ENCODE results near the gene CMBL. TPM values are rescaled to one million over a fixed set of nuclear protein-coding genes. Genes with fewer than 3 reads are reported as not detected.
A peak's percentile ranks its signal among the peaks of the same experiment; 100 is the strongest.

Gene CMBL
- total RNA-seq = 9.0 and 13.8 TPM in 2 replicates

DNA sequence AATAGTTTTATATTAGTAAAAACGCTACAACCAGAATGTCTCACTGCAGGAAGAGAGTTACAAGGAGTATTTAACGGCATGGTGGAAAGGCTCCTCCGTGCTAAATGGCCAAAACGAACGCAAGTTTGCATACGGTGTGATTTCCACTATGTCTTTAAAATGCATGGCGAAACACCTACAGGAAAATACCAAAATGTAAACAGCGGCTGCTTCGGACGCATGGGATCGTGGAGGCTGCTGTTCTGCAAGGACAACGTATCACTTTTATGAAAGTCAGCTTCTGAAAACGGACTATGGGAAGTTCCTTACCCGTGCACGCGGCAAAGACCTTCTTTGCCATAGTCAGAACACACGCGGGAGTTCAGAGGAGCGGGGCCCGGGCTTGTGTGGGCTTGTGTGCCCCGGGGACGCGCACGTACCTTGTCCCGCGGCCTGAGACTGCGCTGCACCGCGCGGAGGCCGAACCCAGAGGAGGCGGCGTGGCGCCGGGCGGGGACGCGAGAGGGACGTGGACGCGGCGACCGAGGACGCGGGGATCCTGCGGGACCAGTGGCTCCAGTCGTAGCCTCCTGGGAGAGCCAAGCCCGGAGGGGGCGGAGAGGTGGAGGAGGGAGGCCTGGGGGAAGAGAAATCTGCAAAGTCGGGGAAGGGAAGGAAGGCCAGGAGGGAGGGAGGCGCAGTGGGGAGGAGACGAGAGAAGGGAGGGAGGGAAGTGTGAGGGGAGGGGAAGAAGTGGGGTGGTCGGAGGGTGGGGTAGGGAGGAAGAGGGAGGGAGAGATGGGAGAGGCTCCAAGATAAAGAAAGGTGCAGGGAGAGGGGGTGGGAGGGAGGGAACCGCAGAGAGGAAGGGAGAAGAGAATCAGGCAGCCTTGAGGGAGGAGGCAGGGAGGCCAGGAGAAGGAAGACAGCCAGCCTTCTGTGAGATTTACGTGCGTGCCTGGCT lies at the start of gene CMBL:
TSS of gene CMBL (minus strand) at position 697 of the 943 bp plus-strand sequence. CDS start 17,140 bp downstream, outside the sequence.
- DNase-seq (ENCODE audit: insufficient read length, low spot score, missing footprints) = peak; percentile 95
- Histone ChIP-seq H3K36me3 (ENCODE audit: insufficient read depth, low read length) (no peaks in the 10 kb centered on the region), H3K27ac (ENCODE audit: low read depth, low read length) (peak within 1 kb of the TSS; percentile 45), H2AFZ (ENCODE audit: low read length) (peak within 1 kb of the TSS; percentile 90), H3K4me3 (ENCODE audit: insufficient read depth, low read length) (peak within 1 kb of the TSS; percentile 87), H3K4me2 (ENCODE audit: insufficient read depth, low read length) (peak within 1 kb of the TSS; percentile 80), H3K9me3 (ENCODE audit: low read depth, low read length) (no peaks in the 10 kb centered on the region), H3K4me1 (ENCODE audit: insufficient read depth, low read length) (peaks cover 13% of the 10 kb centered on the region), H3K79me2 (ENCODE audit: insufficient read depth, low read length) (peaks cover 3% of the 10 kb centered on the region), H4K20me1 (ENCODE audit: insufficient read depth, low read length) (peaks cover 2% of the 10 kb centered on the region), H3K27me3 (ENCODE audit: insufficient read depth, low read length) (no peaks in the 10 kb centered on the region)
- TF ChIP-seq, protein P1, sequence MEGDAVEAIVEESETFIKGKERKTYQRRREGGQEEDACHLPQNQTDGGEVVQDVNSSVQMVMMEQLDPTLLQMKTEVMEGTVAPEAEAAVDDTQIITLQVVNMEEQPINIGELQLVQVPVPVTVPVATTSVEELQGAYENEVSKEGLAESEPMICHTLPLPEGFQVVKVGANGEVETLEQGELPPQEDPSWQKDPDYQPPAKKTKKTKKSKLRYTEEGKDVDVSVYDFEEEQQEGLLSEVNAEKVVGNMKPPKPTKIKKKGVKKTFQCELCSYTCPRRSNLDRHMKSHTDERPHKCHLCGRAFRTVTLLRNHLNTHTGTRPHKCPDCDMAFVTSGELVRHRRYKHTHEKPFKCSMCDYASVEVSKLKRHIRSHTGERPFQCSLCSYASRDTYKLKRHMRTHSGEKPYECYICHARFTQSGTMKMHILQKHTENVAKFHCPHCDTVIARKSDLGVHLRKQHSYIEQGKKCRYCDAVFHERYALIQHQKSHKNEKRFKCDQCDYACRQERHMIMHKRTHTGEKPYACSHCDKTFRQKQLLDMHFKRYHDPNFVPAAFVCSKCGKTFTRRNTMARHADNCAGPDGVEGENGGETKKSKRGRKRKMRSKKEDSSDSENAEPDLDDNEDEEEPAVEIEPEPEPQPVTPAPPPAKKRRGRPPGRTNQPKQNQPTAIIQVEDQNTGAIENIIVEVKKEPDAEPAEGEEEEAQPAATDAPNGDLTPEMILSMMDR (IDR thresholded peaks at IDR 0.05; ENCODE audit: extremely low read depth, low read depth, low read length) = no peak

DNA sequence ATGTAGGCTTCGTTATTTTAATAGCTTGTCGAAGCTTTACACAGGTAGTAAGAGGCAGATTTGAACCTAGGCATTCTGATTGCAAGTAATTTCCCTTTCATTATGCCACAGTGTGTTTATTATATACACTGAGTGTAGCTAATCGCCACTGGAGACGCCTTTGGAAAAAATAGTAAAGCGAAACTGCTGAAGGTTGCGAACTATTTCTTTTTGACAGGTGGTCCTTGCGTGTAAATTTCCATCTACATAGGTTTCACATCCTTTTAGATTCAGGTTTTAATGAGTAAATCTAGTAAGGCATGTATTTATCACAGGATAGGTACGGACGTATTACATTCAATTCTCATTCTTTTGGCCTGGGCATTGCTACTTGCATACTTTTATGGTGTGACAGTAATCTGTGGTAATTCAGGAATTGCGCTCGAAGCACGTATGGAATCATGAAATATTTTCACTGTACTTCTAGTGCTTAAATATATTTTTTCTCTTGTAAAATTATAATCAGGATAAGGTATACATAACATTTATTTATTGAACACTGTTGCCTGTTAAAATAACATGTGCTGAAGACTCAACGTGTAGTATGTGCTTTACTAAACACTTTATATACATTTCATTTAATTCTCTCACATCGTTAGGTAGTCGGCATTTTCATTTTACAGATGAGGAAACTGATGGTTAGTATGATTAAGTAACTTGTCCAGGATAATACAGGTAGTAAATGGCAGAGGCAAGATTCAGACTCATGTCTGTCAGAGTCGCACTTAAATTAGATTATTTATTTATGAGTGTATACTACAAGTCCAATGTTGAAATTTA lies 47.6 kb upstream of the CMBL start:
- Histone ChIP-seq H3K27me3 (ENCODE audit: insufficient read depth, low read length) (no peaks in the 10 kb centered on the region), H4K20me1 (ENCODE audit: insufficient read depth, low read length) (peaks cover 43% of the 10 kb centered on the region), H3K4me1 (ENCODE audit: insufficient read depth, low read length) (peaks cover 29% of the 10 kb centered on the region), H3K36me3 (ENCODE audit: insufficient read depth, low read length) (no peaks in the 10 kb centered on the region), H3K27ac (ENCODE audit: low read depth, low read length) (peak overlapping the region; percentile 95), H2AFZ (ENCODE audit: low read length) (no peak overlapping the region), H3K9me3 (ENCODE audit: low read depth, low read length) (no peaks in the 10 kb centered on the region), H3K79me2 (ENCODE audit: insufficient read depth, low read length) (peaks cover 71% of the 10 kb centered on the region), H3K4me2 (ENCODE audit: insufficient read depth, low read length) (peak overlapping the region; percentile 88), H3K4me3 (ENCODE audit: insufficient read depth, low read length) (peak overlapping the region; percentile 95)
- no peak for DNase-seq (ENCODE audit: insufficient read length, low spot score, missing footprints)
- TF ChIP-seq, protein P1 (IDR thresholded peaks at IDR 0.05; ENCODE audit: extremely low read depth, low read depth, low read length) = no peak

DNA sequence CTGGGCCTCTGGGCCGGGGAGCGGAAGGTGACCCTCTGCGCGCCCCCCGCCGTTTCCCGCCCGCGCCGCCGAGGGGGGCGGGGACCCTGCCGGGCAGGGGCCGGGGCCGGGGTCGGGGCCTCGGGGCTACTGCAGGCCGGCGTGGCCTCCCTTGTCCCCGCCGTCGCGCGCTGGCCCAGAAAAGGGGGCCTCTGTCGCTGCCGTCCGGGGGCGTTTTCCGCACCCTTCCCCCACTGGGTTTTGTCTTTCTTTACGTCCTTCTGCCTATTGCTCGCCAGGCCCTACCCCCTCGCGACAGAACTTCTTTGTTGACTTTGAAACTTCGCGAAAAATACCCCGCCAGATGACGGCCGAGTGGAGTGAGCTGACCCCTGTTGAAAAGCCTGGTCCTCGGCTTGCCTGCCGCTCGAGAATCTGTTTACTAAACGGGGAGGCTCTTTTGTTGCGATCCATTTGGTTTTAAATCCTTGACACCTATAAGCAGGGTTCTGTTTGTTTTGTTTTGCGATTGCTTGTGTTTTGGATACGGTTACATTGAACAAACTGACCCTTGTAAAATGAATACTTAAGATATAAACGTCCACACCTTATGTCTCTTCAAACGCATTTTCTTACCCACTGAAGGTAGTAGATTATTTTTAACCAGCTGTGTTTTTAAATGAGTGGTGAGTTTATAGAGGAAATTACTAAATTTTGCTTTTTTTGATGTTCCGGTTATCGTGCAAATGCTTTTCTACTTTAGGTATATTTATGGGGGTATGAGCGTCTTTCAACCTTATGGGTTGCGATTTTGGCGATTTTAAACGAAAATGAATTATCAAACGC lies 46.6 kb upstream of the CMBL start:
- DNase-seq (ENCODE audit: insufficient read length, low spot score, missing footprints) = no peak
- Histone ChIP-seq H3K4me2 (ENCODE audit: insufficient read depth, low read length) (peak overlapping the region; percentile 88), H3K79me2 (ENCODE audit: insufficient read depth, low read length) (peaks cover 61% of the 10 kb centered on the region)

More for the DNA sequence above, 46.6 kb upstream of the CMBL start:
- H3K4me1 ChIP-seq (ENCODE audit: insufficient read depth, low read length) = peaks cover 29% of the 10 kb centered on the region
- peaks cover 40% of the 10 kb centered on the region for H4K20me1 ChIP-seq (ENCODE audit: insufficient read depth, low read length)
- H3K36me3 ChIP-seq (ENCODE audit: insufficient read depth, low read length) = no peaks in the 10 kb centered on the region
- H3K27ac ChIP-seq (ENCODE audit: low read depth, low read length) = peak overlapping the region; percentile 95
- TF ChIP-seq, protein P1 (IDR thresholded peaks at IDR 0.05; ENCODE audit: extremely low read depth, low read depth, low read length) = no peak
- H3K9me3 ChIP-seq (ENCODE audit: low read depth, low read length) = no peaks in the 10 kb centered on the region
- peak overlapping the region; percentile 56 for H2AFZ ChIP-seq (ENCODE audit: low read length)
- H3K4me3 ChIP-seq (ENCODE audit: insufficient read depth, low read length) = peak overlapping the region; percentile 95
- H3K27me3 ChIP-seq (ENCODE audit: insufficient read depth, low read length) = no peaks in the 10 kb centered on the region

All from osteoblast (primary cell).